Measurements from ENCODE around the gene VAMP1.
"Not testable (repeated sequence)": the region's sequence is repeated elsewhere in the genome, so short reads cannot be mapped to it uniquely, and the experiment has no call there.

Gene VAMP1, protein sequence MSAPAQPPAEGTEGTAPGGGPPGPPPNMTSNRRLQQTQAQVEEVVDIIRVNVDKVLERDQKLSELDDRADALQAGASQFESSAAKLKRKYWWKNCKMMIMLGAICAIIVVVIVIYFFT

DNA sequence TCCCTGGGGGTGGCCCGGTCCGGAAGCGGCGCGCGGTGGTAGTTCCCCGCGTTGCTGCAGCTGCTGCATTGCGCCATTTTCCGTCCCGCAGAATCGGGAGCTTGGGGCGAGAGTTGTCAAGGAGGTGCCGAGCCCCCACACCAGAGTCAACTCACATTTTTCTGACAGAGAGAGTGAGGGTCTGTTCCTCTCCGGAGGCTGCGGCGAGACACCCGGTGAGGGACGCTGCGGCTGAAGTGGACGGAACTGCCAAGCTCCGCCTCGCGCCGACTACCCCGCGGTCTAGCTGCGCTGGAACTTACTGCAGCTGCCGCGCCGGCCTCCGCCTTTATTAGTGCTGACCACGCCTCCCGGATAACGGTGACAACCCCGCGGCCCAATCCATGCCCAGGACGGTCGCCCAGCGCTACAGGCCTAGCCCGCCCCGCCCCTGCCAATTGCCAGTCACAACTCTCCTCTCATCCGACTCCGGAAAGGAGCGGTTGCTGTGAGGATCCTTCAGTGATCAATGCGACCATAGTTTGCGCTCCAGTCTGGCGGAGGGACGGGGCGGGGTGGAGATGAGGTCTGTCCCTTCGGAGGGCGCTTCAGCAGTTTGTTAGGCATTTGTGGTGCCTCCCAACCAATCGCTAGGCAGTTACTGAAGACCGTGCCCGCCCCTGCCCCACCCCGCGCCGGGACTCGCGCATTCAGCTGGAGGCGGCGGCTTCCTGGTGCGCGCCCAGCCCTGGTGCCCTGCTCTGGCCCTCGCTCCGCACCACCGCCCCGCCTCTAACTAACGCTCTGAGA lies at the start of gene VAMP1:
Gene VAMP1 (minus strand): TSS at position 303 of the 789 bp plus-strand sequence. CDS start 146 bp downstream, at position 157.
- DNase-seq (ENCODE audit: low spot score) = peak; percentile 99

DNA sequence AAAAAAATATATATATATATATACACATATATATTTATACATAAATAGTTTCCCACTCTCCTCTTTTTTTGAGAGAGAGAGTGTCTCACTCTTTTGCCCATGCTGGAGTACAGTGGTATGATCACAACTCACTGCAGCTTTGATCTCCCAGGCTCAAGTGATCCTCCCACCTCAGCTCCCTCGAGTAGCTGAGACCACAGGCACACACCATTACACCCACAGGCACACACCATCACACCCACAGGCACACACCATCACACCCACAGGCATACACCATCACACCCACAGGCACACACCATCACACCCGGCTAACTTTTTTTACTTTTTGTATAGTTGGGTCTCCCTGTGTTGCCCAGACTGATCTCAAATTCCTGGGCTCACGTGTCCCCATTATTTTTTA lies 49.7 kb upstream of the VAMP1 start:
- no peak for DNase-seq (ENCODE audit: low spot score)

- DNase-seq (ENCODE audit: low spot score) = no peak
Observed at GRCh38 chr12:6508087-6508486, 37.6 kb upstream of the VAMP1 start.

DNA sequence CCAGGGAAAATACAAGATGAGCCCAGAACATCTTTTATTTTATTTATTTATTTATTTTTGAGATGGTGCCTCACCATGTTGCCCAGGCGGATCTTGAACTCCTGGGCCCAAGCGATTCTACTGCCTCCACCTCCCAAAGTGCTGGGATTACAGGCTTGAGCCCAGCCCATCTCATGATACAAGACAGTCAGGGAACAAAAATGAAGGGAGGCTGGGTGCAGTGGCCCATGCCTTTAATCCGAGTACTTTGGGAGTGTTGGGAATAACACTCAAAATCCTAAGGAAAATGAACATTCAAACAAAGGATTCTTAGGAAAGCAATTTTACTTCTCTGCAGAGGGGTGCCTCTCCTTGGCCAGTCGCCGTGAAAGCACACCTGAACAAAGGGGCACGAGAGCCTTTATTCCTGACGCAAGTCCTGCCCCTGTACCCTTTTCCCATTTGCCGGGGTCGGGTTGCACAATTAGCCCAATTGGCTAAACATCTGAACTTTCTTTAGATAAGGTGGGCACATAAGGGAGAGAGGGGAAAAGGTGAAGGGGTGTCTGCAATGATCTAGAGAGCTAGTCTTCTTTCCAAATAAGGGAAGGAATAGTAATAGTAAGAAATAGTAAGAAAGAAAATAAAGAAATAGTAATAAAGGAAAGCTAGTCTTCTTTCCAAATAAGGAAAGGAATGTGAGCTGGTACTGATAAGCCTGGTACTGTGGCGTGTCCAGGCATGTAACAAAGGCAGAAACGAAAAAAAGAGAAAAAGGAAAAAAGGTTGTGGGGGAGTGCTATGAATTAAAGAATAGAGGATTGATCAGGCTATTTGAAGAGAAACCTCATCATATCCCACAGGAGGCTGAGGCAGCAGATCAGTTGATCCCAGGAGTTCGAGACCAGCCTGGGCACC lies 36.9 kb upstream of the VAMP1 start:
- DNase-seq (ENCODE audit: low spot score) = peak; percentile 18

GRCh38 chr12:6500466-6500865 lies 30.0 kb upstream of the VAMP1 start:
- no peak for DNase-seq (ENCODE audit: low spot score)

DNA sequence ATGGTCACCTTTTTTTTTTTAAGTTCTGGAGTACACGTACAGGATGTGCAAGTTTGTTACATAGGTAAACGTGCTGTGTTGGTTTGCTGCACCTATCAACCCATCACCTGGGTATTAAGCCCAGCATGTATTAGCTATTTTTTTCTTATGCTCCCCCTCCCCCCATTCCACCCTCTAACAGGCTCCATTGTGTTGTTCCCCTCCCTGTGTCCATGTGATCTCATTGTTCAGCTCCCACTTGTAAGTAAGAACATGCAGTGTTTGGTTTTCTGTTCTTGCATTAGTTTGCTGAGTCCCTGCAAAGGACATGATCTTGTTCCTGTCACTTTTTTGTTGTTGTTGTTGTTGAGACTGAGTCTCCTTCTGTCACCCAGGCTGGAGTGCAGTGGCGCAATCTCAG lies 26.8 kb upstream of the VAMP1 start:
- DNase-seq (ENCODE audit: low spot score) = not testable (repeated sequence)

DNA sequence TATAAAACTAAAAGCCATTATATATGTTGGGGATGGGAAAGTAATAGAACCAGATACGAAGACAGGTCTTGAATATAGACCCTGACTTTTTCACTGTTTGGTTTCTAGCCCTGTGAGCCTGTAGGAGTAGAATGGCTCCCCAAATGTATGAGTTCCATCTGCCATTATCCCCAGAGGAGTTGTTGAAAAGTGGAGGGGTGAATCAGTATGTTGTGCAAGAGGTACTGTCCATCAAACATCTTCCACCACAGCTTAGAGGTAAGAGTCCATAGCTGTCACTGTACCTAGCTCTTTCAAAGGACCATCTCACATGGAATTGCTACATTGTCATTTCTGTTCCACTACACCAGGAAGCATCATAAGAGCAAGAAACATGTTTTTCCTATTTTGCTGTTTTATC lies 24.5 kb upstream of the VAMP1 start:
- DNase-seq (ENCODE audit: low spot score) = no peak

DNA sequence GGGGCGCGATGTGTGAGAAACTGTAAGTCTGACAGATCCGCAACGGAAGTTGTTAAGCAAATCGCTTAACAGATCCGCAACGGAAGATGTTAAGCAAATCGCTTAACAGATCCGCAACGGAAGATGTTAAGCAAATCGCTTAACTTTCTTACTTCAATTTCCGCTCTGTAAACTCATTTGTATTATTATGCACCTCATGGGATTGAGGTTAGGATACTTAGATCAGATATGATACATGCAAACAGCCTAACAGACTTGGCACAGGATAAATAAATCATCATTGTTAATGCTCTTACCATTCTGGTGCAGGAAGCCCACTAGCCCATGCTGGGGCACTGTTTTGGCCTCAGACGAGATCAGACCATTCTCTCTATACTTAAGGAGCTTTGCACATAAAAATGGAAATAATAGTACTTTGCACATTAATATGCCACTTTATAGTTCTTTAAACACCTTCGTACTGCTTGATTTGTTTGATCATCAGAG lies 23.8 kb upstream of the VAMP1 start:
- no peak for DNase-seq (ENCODE audit: low spot score)

- DNase-seq (ENCODE audit: low spot score) = peak; percentile 99
Observed at GRCh38 chr12:6493497-6494257, 23.2 kb upstream of the VAMP1 start, which contains the start of gene NCAPD2. Gene NCAPD2 (plus strand): TSS chr12:6494102. CDS start chr12:6495099, 997 bp downstream.

DNA sequence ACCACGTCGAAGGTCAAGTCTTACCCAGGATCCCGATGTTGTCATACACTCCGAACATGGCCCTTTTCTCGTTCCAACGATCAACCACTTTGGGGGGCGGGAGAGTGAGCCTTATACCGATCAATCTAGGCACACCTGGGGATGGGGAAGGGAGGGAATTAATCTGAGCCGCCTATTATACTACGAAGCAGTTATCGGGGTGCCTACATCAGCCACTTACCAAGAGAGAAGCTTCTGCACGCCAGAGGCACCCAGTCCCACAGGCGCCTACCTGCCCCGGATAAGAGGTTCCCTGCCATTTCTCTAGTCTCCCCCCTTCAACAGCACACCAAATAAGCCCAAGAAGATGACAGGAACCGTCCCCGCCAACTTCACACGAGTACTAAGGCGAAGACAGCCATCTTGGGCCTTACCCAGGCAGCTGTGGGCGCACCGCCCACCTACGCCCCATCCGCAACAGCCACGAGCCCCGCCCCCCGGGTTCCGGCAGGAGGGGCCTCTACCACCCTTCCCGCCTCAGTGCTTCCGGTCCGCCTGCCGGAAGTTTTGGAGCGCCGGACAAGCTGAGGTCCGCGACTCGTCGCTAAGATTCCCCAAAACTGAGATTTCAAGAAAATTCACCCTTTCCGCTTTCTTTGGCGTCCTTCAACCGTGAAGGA lies 22.5 kb upstream of the VAMP1 start, which contains the start of gene MRPL51:
Gene MRPL51 (minus strand): TSS at position 425 of the 659 bp plus-strand sequence. CDS start 126 bp downstream, at position 299.
- DNase-seq (ENCODE audit: low spot score) = peak; percentile 98

DNA sequence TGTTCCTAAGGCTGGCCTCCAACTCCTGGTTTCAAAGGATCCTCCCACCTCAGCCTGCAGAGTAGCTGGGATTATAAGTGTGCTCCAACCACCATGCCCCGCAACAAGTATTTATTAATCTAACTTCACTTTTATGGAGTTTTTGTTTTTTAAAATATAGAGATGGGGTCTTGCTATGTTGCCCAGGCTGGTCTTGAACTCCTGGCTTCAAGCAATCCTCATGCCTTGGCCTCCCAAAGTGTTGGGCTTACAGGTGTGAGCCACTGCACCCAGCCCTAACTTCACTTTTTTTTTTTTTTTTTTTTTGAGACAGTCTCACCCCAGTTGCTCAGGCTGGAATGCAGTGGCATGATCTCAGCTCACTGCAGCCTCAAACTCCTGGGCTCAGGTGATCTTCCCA lies 20.2 kb upstream of the VAMP1 start:
- DNase-seq (ENCODE audit: low spot score) = not testable (repeated sequence)

GRCh38 chr12:6489449-6489848 lies 19.0 kb upstream of the VAMP1 start:
- no peak for DNase-seq (ENCODE audit: low spot score)

DNA sequence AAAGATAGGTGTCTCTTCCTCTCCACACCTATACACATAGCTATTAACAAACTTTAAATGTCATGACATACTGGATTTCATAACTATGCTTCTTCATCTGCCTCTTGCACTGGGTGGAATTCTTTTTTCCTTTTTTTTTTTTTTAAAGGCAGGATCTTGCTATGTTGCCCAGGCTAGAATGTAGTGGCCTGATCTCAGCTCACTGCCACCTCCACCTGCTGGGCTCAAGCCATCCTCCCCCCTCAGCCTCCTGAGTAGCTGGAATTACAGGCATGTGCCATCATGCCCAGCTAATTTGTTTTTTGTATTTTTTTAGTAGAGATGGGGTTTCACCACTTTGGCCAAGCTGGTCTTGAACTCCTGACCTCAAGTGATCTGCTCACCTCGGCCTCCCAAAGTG lies 17.8 kb upstream of the VAMP1 start:
- DNase-seq (ENCODE audit: low spot score) = no peak

GRCh38 chr12:6478416-6478815 lies 7.9 kb upstream of the VAMP1 start:
- no peak for DNase-seq (ENCODE audit: low spot score)

GRCh38 chr12:6477601-6478377 lies 7.3 kb upstream of the VAMP1 start:
- not testable (repeated sequence) for DNase-seq (ENCODE audit: low spot score)

GRCh38 chr12:6476489-6476888 lies 6.0 kb upstream of the VAMP1 start:
- no peak for DNase-seq (ENCODE audit: low spot score)

- not testable (repeated sequence) for DNase-seq (ENCODE audit: low spot score)
Observed at GRCh38 chr12:6475233-6475975, 4.9 kb upstream of the VAMP1 start.

DNA sequence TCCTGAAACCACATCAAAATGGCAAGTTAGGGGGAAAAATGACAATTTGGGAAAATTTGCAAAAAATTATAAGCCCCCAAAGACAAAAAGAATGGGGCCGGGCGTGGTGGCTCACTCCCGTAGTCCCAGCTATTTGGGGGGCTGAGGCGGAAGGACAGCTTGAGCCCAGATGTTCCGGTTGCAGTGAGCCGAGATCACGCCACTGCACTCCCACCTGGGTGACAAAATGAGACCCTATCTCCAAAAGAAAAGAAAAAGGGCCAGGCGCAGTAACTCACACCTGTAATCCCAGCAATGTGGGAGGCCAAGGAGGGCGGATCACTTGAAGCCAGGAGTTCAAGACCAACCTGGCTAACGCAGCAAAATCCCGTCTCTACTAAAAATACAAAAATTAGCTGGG lies 2.0 kb upstream of the VAMP1 start:
- no peak for DNase-seq (ENCODE audit: low spot score)

DNA sequence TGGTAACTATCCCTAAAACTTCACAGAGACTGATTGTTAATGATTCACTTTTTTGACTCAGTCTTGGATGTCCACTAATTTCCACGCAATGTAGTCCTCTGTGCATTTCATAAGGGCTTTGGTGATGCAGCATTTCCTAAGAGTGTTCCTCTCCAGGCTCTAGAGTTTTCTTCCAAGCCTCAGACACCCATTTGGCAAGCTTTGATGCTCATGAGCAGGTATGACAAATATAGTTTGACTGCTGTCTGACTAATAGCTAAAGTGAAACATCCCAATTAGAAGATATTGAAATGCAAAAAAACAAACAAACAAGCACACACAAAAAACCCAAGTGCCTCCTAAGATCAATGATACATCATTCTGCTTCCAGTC lies 1.5 kb upstream of the VAMP1 start:
- no peak for DNase-seq (ENCODE audit: low spot score)

Measured in LoVo (cell line).